Endometrium (tissue), 2 donors: ENCODE results near the gene MEX3C.

Source experiments
- FAIRE-seq: peaks from 2 replicates; lab custom pipeline; 2012; peaks lifted over from hg19 to GRCh38; lab: Jason Lieb, UNC
- donor health status: control.
- donor health status: control.

The MEX3C gene

DNA sequence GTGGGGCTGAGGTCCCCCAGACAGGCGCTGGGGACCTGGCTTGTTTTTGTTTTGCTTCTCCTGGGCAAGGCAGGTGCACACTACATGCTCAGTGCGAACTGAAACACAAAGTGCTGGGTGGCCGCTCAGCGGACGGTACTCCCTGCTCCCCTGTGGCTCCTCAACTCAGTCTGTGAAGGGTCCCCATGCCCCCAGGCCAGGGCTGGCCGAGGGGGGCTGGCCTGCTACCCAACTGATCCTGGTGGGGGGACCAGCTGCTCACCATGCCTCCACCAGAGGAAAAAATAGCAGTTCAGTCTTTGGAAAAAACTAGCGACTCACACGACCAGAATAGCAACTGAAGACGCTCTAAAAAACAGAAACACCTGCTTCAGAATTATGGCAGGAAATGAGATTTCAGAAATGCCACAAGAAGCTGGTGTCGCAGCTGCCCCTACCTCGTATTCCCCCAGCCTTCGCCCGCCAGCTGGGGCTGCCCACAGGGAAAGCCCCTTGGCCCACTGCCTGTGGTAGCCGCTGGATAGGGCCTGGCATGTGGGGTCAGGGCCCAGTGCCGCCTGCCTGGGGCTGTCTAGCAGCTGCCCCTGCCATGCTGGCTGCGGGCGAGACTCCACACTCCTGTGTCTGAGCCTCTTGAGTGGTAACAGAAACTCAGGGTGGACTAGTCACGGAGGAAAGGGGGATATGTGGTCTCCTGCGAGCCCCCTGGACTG, 43.7 kb downstream of the MEX3C start:
- FAIRE-seq, result no peak

- FAIRE-seq, result no peak
These were observed 45.6 kb downstream of the MEX3C start for GRCh38 chr18:51151568-51152511.

DNA sequence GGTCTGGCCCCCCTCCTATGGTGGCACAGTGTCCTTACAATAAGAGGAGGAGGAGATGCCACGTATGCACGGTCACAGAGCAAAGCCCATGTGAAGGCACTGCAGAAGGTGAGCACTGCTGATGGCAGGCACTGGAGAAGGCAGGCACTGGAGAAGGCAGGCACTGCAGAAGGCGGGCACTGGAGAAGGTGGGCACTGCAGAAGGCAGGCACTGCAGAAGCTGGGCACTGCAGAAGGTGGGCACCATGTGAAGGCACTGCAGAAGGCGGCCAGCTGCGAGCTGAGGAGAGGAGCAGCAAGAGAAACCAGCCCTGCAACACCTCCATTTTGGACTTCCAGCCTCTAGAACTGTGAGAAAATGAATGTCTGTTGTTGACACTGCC, 46.3 kb downstream of the MEX3C start:
- no peak for FAIRE-seq

DNA sequence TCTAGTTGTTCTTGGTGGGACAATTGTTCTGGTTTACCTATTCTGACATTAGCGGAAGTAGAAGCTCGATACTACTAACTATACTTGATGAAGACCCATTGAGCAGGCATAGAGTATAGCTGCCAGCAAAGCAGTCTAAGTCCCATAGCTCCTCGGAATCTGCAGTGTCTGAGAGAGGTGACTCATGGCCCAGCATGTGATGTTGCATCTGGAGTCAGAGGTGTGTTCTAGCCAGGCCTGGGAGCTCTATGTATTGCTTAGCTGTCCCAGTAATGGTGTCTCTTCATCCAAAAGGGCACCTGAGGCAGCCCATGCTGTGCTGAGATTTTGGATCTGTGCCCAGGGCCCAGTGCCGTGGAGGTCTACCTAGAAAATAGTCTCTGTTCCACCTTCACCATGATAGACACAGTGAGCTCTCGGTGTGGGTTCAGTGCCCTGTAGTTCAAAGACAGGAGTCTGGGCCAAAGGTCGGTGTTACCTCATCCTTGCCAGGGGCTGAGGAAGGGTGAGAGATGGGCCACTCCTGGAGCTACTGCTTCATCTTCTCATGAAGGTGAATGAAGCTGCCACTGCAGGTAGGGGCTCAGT, 47.3 kb downstream of the MEX3C start:
- no peak for FAIRE-seq

GRCh38 chr18:51149670-51150069, 47.8 kb downstream of the MEX3C start:
- no peak for FAIRE-seq

DNA sequence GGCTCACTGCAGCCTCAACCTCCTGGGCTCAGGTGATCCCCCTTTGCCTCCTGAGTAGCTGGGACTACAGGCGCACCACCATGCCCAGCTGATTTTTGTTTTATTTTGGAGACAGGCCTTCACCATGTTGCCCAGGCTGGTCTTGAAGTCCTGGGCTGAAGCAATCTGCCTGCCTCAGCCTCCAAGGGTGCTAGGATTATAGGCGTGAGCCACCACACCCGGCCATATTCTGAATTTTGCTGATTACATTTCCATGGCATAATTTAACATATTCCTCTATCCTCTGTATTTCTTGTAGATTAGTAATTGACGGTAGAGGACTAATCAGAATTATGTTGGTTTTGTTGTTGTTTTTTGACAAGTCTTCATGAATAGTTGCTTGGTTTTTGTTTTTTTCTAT, 50.6 kb downstream of the MEX3C start:
- FAIRE-seq, result no peak

DNA sequence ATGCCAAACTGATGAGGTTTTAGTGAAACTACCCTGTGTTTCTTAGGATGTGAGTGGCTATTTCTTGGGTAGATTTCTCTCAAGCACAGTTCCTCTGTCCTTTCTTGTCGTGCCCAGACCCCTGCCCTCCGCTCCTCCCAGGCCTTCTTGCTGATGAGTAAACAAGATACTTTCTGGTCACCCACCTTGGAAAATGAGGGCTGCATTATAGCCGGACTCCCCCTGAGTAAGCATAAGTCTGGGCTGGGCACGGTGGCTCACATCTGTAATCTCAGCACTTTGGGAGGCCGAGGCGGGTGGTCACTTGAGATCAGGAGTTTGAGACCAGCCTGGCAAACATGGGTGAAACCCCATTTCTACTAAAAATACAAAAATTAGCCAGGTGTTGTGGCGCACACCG, 58.5 kb downstream of the MEX3C start:
- FAIRE-seq, result no peak

DNA sequence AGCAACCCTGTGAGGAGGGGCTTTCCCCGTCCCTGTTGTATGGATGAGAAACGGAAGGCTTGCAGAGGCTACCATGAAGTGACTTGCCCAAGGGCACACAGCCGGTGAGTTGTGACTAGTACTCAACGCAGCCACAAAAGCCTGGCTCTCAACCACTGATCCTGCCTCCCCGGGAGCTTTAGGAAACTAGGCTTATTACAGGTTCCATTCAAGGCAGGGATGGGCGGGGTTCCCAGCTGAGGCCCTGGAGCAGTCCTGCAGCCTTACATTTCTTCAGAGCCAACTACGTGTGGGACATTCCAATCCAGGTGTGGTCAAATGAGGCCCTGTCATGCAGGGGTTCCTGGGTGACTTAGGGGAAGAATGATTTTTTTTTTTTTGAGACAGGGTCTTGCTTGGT, 59.6 kb downstream of the MEX3C start:
- FAIRE-seq, result no peak

- FAIRE-seq, result no peak
These were observed 60.3 kb downstream of the MEX3C start for GRCh38 chr18:51137026-51137729.

DNA sequence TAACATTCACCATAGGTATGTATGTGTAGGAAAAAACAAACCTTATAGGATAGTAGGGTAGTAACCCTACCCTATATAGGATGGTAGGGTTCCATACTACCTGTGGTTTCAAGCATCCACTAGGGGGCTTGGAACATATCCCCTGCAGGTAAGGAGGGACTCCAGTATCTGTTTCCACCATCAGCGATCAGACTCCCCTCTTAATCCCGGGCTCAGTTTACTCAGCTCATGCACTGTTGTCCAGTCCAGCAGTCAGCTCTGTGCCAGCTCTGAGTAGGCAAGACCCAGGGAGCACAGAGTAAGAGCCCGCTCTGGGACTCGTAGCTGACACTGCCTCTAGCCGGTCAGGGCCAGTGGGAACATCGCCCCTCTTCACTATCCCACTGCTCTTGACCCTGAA, 61.7 kb downstream of the MEX3C start:
- FAIRE-seq, result no peak

DNA sequence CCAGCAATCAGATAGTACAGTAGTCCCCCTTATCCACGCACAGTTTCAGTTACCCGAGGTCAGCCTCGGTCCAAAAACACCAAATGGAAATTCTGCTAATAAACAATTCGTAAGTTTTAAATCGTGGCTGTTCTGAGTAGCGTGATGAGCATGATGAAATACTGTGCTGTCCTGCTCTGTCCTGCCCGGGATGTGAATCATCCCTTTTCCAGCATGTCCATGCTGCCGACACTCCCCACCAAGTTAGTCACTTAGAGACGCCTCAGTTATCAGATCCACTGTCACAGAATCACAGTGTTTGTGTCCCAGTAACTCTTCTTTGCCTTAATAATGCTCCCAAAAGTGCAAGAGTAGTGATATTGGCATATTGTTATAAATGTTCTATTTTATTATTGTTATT, 62.1 kb downstream of the MEX3C start:
- FAIRE-seq, result no peak

- no peak for FAIRE-seq
These were observed 62.8 kb downstream of the MEX3C start for GRCh38 chr18:51134721-51135120.

DNA sequence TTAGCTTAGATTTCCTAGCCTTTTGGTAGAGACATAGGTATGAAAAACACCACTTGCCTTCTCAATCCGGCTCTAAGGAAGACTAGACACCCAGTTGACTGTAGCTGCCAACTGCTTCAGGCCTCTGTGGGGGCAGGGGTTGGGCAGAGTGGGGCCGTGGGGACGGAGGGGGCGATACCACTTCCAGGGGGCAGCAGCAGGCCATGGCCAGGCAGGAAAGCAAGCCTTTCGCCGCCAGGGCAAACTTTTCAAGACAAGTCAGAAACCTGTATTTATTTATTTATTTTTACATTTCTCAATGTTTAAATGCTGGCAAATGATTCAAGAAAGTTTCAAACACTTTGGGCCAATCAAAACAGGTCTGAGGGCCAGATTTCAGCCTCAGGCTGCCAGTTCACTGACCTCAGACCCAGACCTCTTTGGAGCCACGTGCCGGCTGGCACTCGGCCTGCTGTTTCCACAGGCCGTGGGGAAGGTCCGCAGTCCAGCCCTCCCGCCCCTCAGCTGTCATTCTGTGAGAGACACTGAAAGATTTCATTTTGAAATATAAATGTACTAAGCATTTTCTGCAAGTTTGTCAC, 63.8 kb downstream of the MEX3C start:
- FAIRE-seq, result no peak

GRCh38 chr18:51132256-51132935, 65.1 kb downstream of the MEX3C start:
- FAIRE-seq, result no peak

GRCh38 chr18:51128533-51128932, 68.9 kb downstream of the MEX3C start:
- no peak for FAIRE-seq

DNA sequence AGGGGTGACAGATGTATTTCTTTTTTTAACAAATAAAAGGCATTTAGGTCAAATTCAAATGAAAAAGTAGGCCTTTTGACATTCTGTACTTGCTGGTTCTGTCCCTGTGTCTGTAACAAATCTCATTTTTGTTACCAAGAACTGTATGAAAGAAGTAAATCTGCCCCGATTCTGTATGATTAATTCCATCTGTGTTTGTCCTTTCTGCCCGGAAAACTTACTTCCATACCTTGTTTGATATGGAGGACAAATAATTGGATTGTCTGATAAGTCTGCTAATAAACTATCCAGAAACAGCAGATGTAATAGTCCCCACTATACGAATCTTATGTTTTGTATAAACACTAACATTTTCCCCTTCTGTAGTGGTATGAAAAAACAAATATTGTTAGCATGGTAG, 69.8 kb downstream of the MEX3C start:
- FAIRE-seq, result no peak

DNA sequence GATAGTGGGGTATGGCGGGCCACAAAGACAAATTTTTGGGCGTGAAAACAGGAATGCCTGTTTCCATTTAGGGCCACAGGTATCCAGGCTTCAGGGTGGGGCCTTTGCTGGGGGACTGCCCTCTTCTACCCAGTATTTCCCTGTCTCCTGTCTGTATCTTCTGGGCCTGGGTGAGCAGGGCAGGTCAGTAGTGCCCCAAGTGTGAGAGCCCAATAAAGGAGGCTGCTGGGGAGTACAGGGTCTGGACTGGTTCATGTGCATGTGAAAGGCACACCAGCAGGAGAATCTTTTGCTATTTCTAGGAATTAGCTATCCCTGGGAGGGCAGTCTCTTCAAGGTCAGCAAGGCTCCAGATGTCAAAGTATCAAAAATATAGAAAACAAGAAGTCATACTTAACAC, 71.5 kb downstream of the MEX3C start:
- no peak for FAIRE-seq
